Measurements from ENCODE around the gene GID8. TPM values are rescaled to one million over a fixed set of nuclear protein-coding genes. Genes with fewer than 3 reads are reported as not detected.

GID8 gene
- total and polyA plus RNA-seq, 8 donors: 10.8 to 39.3 (median 15.5) TPM

DNA sequence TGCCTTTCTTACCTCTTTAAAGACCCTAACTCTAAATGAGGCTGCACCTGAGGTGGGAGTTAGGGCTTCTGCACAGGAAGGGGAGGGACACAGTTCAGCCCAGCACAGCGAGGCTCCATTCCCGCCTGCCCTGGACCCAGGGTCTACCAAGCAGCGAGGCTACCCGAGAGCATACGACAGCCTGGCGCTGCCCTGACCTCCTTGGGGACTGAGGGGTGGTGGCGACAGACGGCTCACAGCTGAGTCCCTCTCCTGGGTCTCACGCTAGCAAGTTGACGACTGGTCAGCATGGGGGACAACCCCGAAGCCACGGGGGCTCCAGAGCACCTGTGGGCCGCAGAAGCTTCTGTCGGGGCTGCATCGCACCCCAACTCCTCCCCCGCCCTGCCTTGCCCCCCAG lies 38.9 kb downstream of the GID8 start:
- Histone ChIP-seq H3K27me3 (peaks cover 26 to 98% (median 92%) of the 10 kb centered on the region in 3 donors), H3K36me3 (no peaks in the 10 kb centered on the region), H3K4me3 (no peak overlapping the region), H3K27ac (no peak overlapping the region), H3K9me3 (no peaks in the 10 kb centered on the region), H3K4me1 (peaks cover 7 to 22% (median 15%) of the 10 kb centered on the region in 4 donors)
- intact Hi-C loops (cut with DNase I; ENCODE audit: low total_unique reads): no loop called here
- 82 to 91% (median 85%) methylated on average over 12 to 16 of the region's 16 CpGs for WGBS, 5 donors
- no peak for DNase-seq
- TF ChIP-seq EP300 (IDR thresholded peaks at IDR 0.05): no peak
- TF ChIP-seq POLR2A (IDR thresholded peaks at IDR 0.05): no peak

DNA sequence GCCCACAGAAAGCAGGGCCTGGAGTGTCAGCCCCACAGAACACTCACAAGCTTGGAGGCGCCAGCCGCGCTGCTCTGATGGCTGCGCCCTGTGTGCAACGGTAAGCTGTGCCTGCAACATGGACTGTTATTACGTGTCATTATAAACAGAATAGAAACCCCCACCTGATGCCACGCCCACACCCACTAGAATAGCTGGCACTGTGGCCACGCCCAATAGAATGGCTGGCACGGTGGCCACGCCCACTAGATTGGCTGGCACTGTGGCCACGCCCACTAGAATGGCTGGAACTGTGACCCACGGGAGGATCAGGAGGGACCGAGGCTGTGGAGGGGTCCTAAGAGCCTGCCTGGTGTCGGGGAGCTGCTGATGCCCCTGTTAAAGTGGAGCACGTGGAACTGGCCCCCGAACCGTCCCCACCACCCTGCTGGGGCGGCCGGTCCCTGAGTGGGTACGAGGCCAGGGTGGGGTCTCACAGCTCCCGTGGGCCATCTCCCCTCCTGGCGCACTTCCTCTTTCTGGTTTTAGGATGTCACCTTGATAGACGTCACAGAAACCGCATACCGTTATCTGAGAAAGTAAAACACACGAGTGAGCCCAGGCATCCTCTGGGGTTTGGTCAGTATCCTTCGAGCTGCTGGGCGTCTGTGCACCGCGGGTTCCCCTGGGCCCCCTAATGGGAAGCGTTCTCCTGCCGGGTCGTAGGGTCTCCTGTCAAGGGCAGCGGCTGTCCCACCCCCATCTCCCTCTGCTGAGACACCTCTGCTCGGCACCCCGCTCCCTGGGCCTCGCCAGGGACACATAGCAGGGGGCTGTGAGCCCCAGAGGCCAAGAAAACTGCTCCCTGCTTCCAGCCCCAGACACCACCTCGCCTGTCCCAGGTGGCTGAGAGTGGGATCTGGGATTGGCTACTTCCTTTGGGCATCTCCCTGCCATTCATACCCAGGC lies 39.9 kb downstream of the GID8 start:
- WGBS, 5 donors: 57 to 67% (median 60%) methylated on average over 34 to 38 of the region's 38 CpGs
- DNase-seq: peak in 1 of 2 donors; percentile 60
- Histone ChIP-seq H3K4me1 (peaks cover 3 to 14% (median 8%) of the 10 kb centered on the region in 4 donors), H3K4me3 (no peak overlapping the region), H3K27me3 (peaks cover 21 to 100% (median 93%) of the 10 kb centered on the region in 3 donors), H3K36me3 (no peaks in the 10 kb centered on the region), H3K9me3 (no peaks in the 10 kb centered on the region), H3K27ac (no peak overlapping the region)
- intact Hi-C loops (cut with DNase I; ENCODE audit: low total_unique reads): no loop called here
- TF ChIP-seq, protein P1, sequence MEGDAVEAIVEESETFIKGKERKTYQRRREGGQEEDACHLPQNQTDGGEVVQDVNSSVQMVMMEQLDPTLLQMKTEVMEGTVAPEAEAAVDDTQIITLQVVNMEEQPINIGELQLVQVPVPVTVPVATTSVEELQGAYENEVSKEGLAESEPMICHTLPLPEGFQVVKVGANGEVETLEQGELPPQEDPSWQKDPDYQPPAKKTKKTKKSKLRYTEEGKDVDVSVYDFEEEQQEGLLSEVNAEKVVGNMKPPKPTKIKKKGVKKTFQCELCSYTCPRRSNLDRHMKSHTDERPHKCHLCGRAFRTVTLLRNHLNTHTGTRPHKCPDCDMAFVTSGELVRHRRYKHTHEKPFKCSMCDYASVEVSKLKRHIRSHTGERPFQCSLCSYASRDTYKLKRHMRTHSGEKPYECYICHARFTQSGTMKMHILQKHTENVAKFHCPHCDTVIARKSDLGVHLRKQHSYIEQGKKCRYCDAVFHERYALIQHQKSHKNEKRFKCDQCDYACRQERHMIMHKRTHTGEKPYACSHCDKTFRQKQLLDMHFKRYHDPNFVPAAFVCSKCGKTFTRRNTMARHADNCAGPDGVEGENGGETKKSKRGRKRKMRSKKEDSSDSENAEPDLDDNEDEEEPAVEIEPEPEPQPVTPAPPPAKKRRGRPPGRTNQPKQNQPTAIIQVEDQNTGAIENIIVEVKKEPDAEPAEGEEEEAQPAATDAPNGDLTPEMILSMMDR (IDR thresholded peaks at IDR 0.05): no peak
- TF ChIP-seq EP300 (IDR thresholded peaks at IDR 0.05) (no peak), POLR2AphosphoS5 (IDR thresholded peaks at IDR 0.05) (no peak), POLR2A (IDR thresholded peaks at IDR 0.05) (no peak)

DNA sequence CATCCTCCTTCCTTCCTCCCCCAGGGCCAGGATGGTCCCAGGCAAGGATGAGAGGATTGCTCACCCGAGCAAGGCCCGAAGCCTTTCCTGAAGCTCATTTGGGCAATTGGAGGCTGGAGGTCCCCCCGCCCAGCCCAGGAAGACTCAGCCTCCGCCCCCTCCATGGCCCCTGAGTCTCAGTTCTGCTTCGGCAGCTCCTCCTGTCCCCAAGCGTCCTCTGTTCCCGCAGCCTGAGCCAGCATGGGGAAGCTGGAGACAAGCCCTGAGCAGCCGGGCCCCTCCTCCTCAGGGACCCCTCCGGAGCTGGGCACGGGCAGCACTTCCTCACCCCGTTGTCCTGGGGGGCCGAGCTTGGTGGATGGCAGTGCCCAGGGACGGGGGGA lies 40.6 kb downstream of the GID8 start:
- no peak for TF ChIP-seq POLR2AphosphoS5 (IDR thresholded peaks at IDR 0.05)
- TF ChIP-seq, protein P1 (IDR thresholded peaks at IDR 0.05): no peak
- no peak for TF ChIP-seq EP300 (IDR thresholded peaks at IDR 0.05)
- TF ChIP-seq POLR2A (IDR thresholded peaks at IDR 0.05): no peak
- no peaks in the 10 kb centered on the region for H3K9me3 ChIP-seq
- intact Hi-C loops (cut with DNase I; ENCODE audit: low total_unique reads): no loop called here
- no peaks in the 10 kb centered on the region for H3K36me3 ChIP-seq
- H3K4me3 ChIP-seq: no peak overlapping the region
- 54 to 65% (median 61%) methylated on average over 9 to 13 of the region's 13 CpGs for WGBS, 5 donors
- no peak overlapping the region for H3K27ac ChIP-seq
- peaks cover 14 to 100% (median 86%) of the 10 kb centered on the region in 3 donors for H3K27me3 ChIP-seq
- DNase-seq: no peak
- H3K4me1 ChIP-seq: peaks cover 0 to 8% (median 2%) of the 10 kb centered on the region in 4 donors

DNA sequence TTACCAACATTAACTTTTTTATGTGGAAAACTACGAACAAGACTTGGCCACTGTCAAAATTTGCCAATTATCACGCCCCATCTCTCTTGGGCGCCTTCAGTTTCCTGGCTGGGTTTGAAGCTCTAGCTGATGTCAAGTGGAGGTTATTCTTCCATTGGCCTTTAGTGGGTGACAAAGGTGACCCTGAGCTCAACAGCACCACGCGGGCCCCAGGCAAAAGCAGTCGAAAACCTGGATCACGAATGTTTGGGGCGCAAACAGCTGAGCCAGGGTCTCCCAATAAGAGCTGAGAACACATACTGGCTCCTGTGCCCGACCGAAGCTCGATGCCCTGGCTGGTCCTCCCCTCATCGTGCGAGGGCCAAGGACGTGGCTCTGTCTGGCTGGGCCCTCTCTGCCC lies 41.4 kb downstream of the GID8 start:
- intact Hi-C loops (cut with DNase I; ENCODE audit: low total_unique reads): no loop called here
- TF ChIP-seq POLR2A (IDR thresholded peaks at IDR 0.05) (no peak), EP300 (IDR thresholded peaks at IDR 0.05) (no peak), POLR2AphosphoS5 (IDR thresholded peaks at IDR 0.05) (no peak)
- TF ChIP-seq, protein P1 (IDR thresholded peaks at IDR 0.05): no peak
- peaks cover 14 to 100% (median 78%) of the 10 kb centered on the region in 3 donors for H3K27me3 ChIP-seq

More for the DNA sequence above, 41.4 kb downstream of the GID8 start:
- Histone ChIP-seq H3K4me1 (peaks cover 0 to 8% (median under 1%) of the 10 kb centered on the region in 4 donors), H3K4me3 (no peak overlapping the region), H3K27ac (no peak overlapping the region), H3K9me3 (no peaks in the 10 kb centered on the region), H3K36me3 (no peaks in the 10 kb centered on the region)
- WGBS, 5 donors: 76 to 81% (median 80%) methylated on average over 13 to 14 of the region's 14 CpGs
- no peak for DNase-seq
